ENCODE results near the gene TENT5A. TPM values are rescaled to one million over a fixed set of nuclear protein-coding genes. Genes with fewer than 3 reads are reported as not detected.

Gene TENT5A
- 30.1 and 56.0 TPM in 2 replicates for total RNA-seq

GRCh38 chr6:81752084-81752920 is at the start of gene TENT5A:
TSS of gene TENT5A (minus strand) at chr6:81752681. CDS start at chr6:81752141, 540 bp downstream.

All from uterine smooth muscle cell (primary cell).